Loucy (cell line): Measurements from ENCODE around the gene TLE3.
"Not testable (repeated sequence)": the region's sequence is repeated elsewhere in the genome, so short reads cannot be mapped to it uniquely, and the experiment has no call there.

Source experiments
- EZH2phosphoT487 ChIP-seq: fragments of 200-600 bp; IDR thresholded peaks from 2 replicates; pipeline ENCODE4 v1.6.1; 2018; ENCODE audit warnings: antibody characterized with exemption, mild to moderate bottlenecking, moderate library complexity, borderline replicate concordance
- TF ChIP-seq, protein P1 (sequence below): fragments of 200-600 bp; sonication (generic); conservative IDR thresholded peaks from 2 replicates; pipeline ENCODE4 v1.5.1; 2014; ENCODE audit warnings: mild to moderate bottlenecking, antibody characterized with exemption, low read length

DNA sequence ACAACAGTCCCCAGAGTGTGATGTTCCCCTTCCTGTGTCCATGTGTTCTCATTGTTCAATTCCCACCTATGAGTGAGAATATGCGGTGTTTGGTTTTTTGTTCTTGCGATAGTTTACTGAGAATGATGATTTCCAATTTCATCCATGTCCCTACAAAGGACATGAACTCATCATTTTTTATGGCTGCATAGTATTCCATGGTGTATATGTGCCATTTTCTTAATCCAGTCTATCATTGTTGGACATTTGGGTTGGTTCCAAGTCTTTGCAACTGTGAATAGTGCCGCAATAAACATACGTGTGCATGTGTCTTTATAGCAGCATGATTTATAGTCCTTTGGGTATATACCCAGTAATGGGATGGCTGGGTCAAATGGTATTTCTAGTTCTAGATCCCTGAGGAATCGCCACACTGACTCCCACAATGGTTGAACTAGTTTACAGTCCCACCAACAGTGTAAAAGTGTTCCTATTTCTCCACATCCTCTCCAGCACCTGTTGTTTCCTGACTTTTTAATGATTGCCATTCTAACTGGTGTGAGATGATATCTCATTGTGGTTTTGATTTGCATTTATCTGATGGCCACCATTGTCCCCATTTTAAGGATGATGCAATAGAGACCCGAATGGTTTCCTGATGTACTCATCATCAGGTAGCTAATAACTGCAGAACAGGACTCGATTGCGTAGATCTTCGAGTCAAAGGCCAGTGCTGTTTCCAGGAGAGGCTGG, 15.0 kb upstream of the TLE3 start:
- TF ChIP-seq, protein P1, sequence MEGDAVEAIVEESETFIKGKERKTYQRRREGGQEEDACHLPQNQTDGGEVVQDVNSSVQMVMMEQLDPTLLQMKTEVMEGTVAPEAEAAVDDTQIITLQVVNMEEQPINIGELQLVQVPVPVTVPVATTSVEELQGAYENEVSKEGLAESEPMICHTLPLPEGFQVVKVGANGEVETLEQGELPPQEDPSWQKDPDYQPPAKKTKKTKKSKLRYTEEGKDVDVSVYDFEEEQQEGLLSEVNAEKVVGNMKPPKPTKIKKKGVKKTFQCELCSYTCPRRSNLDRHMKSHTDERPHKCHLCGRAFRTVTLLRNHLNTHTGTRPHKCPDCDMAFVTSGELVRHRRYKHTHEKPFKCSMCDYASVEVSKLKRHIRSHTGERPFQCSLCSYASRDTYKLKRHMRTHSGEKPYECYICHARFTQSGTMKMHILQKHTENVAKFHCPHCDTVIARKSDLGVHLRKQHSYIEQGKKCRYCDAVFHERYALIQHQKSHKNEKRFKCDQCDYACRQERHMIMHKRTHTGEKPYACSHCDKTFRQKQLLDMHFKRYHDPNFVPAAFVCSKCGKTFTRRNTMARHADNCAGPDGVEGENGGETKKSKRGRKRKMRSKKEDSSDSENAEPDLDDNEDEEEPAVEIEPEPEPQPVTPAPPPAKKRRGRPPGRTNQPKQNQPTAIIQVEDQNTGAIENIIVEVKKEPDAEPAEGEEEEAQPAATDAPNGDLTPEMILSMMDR = not testable (repeated sequence)
- not testable (repeated sequence) for TF ChIP-seq EZH2phosphoT487
